Dendritic cell treated with granulocyte-macrophage colony-stimulating factor and Interleukin-4, amounts not matched to agents 40 ng/mL and 50 ng/mL, for 4 days (primary cell): ENCODE measurements around the gene GSAP.
"Not testable (repeated sequence)": the region's sequence is repeated elsewhere in the genome, so short reads cannot be mapped to it uniquely, and the experiment has no call there.

Experiments used
- H3K27ac Mint-ChIP-seq: one replicate; pipeline ENCODE4 v1.8.0; 2022; ENCODE audit warnings: mild to moderate bottlenecking, mixed read lengths
- H3K27me3 Mint-ChIP-seq: one replicate; pipeline ENCODE4 v1.8.0; 2022; ENCODE audit warnings: mild to moderate bottlenecking, mixed read lengths
- H3K36me3 Mint-ChIP-seq: one replicate; pipeline ENCODE4 v1.8.0; 2022; ENCODE audit warnings: low read depth, mixed read lengths
- H3K4me1 Mint-ChIP-seq: one replicate; pipeline ENCODE4 v1.8.0; 2022; ENCODE audit warnings: low read depth, mixed read lengths
- H3K4me3 Mint-ChIP-seq: one replicate; pipeline ENCODE4 v1.8.0; 2022; ENCODE audit warnings: mild to moderate bottlenecking, moderate library complexity, mixed read lengths
- H3K9me3 Mint-ChIP-seq: one replicate; pipeline ENCODE4 v1.8.0; 2022; ENCODE audit warnings: mixed read lengths
- intact Hi-C: fragments of 100-400 bp; cut with micrococcal nuclease; formaldehyde crosslinking; loops from one replicate; pipeline ENCODE4 v1.15.0; 2022

Gene GSAP

GRCh38 chr7:77353407-77353721, 62.8 kb downstream of the GSAP start:
- Mint-ChIP-seq H3K4me1 (peaks cover 24% of the 10 kb centered on the region), H3K27ac (no peak overlapping the region), H3K9me3 (no peaks in the 10 kb centered on the region), H3K36me3 (peaks cover 80% of the 10 kb centered on the region), H3K4me3 (no peak overlapping the region), H3K27me3 (no peaks in the 10 kb centered on the region)
- intact Hi-C loops = no loop called here

- Mint-ChIP-seq H3K4me3 (no peak overlapping the region), H3K27me3 (no peaks in the 10 kb centered on the region)
Measured at GRCh38 chr7:77352665-77353406, 63.3 kb downstream of the GSAP start.

GRCh38 chr7:77351539-77352004, 64.6 kb downstream of the GSAP start:
- Mint-ChIP-seq H3K4me1 (peaks cover 16% of the 10 kb centered on the region), H3K27me3 (no peaks in the 10 kb centered on the region), H3K36me3 (peaks cover 81% of the 10 kb centered on the region), H3K4me3 (no peak overlapping the region), H3K27ac (peak overlapping the region; percentile 80), H3K9me3 (no peaks in the 10 kb centered on the region)
- intact Hi-C loops = no loop called here

More at GRCh38 chr7:77352665-77353406, 63.3 kb downstream of the GSAP start:
- peaks cover 24% of the 10 kb centered on the region for H3K4me1 Mint-ChIP-seq
- H3K9me3 Mint-ChIP-seq = no peaks in the 10 kb centered on the region
- intact Hi-C loops = no loop called here
- no peak overlapping the region for H3K27ac Mint-ChIP-seq
- peaks cover 84% of the 10 kb centered on the region for H3K36me3 Mint-ChIP-seq

GRCh38 chr7:77349141-77349540, 67.0 kb downstream of the GSAP start:
- intact Hi-C loops = no loop called here
- Mint-ChIP-seq H3K27ac (no peak overlapping the region), H3K36me3 (peaks cover 57% of the 10 kb centered on the region), H3K27me3 (no peaks in the 10 kb centered on the region), H3K4me3 (no peak overlapping the region), H3K4me1 (peaks cover 16% of the 10 kb centered on the region), H3K9me3 (no peaks in the 10 kb centered on the region)

GRCh38 chr7:77348371-77348813, 67.8 kb downstream of the GSAP start:
- peak overlapping the region; percentile 19 for H3K27ac Mint-ChIP-seq
- no peak overlapping the region for H3K4me3 Mint-ChIP-seq
- H3K9me3 Mint-ChIP-seq = no peaks in the 10 kb centered on the region
- H3K36me3 Mint-ChIP-seq = peaks cover 49% of the 10 kb centered on the region
- no peaks in the 10 kb centered on the region for H3K27me3 Mint-ChIP-seq
- intact Hi-C loops = no loop called here
- peaks cover 16% of the 10 kb centered on the region for H3K4me1 Mint-ChIP-seq

GRCh38 chr7:77346441-77346840, 69.7 kb downstream of the GSAP start:
- no peak overlapping the region for H3K27ac Mint-ChIP-seq
- peaks cover 3% of the 10 kb centered on the region for H3K4me1 Mint-ChIP-seq
- H3K36me3 Mint-ChIP-seq = peaks cover 31% of the 10 kb centered on the region
- H3K4me3 Mint-ChIP-seq = no peak overlapping the region
- no peaks in the 10 kb centered on the region for H3K27me3 Mint-ChIP-seq
- intact Hi-C loops = no loop called here
- no peaks in the 10 kb centered on the region for H3K9me3 Mint-ChIP-seq

GRCh38 chr7:77345426-77345825, 70.7 kb downstream of the GSAP start:
- H3K27ac Mint-ChIP-seq = not testable (repeated sequence)

GRCh38 chr7:77339726-77340125, 76.4 kb downstream of the GSAP start:
- intact Hi-C loops = loop anchor here (10.0 kb wide), 1 partner anchor 145 kb away; the partner anchor contains the start of gene FGL2
- Mint-ChIP-seq H3K9me3 (no peaks in the 10 kb centered on the region), H3K27ac (peak overlapping the region; percentile 31), H3K36me3 (peaks cover 16% of the 10 kb centered on the region), H3K4me1 (peaks cover 17% of the 10 kb centered on the region), H3K4me3 (no peak overlapping the region), H3K27me3 (no peaks in the 10 kb centered on the region)

More at GRCh38 chr7:77345426-77345825, 70.7 kb downstream of the GSAP start:
- H3K27me3 Mint-ChIP-seq, H3K9me3 Mint-ChIP-seq, intact Hi-C loops, H3K4me1 Mint-ChIP-seq, H3K4me3 Mint-ChIP-seq: not testable (repeated sequence)
- H3K36me3 Mint-ChIP-seq = peaks cover 28% of the 10 kb centered on the region

GRCh38 chr7:77338883-77339629, 77.1 kb downstream of the GSAP start:
- Mint-ChIP-seq H3K36me3 (peaks cover 22% of the 10 kb centered on the region), H3K27me3 (no peaks in the 10 kb centered on the region), H3K27ac (peak overlapping the region; percentile 11), H3K9me3 (no peaks in the 10 kb centered on the region), H3K4me1 (peaks cover 17% of the 10 kb centered on the region), H3K4me3 (no peak overlapping the region)
- intact Hi-C loops = loop anchor here (10.0 kb wide), 1 partner anchor 144 kb away; the partner anchor contains the start of gene FGL2

GRCh38 chr7:77338260-77338659, 77.9 kb downstream of the GSAP start:
- Mint-ChIP-seq H3K9me3 (no peaks in the 10 kb centered on the region), H3K27me3 (no peaks in the 10 kb centered on the region), H3K4me1 (peaks cover 17% of the 10 kb centered on the region), H3K36me3 (peaks cover 30% of the 10 kb centered on the region), H3K27ac (no peak overlapping the region), H3K4me3 (no peak overlapping the region)
- intact Hi-C loops = loop anchor here (10.0 kb wide), 1 partner anchor 143 kb away; the partner anchor contains the start of gene FGL2

GRCh38 chr7:77337456-77337990, 78.6 kb downstream of the GSAP start:
- Mint-ChIP-seq H3K4me1 (peaks cover 17% of the 10 kb centered on the region), H3K4me3 (no peak overlapping the region), H3K36me3 (peaks cover 36% of the 10 kb centered on the region), H3K27ac (no peak overlapping the region), H3K27me3 (no peaks in the 10 kb centered on the region), H3K9me3 (no peaks in the 10 kb centered on the region)
- intact Hi-C loops = loop anchor here (10.0 kb wide), 1 partner anchor 143 kb away; the partner anchor contains the start of gene FGL2

GRCh38 chr7:77335581-77335980, 80.6 kb downstream of the GSAP start:
- intact Hi-C loops = loop anchor here (10.0 kb wide), 1 partner anchor 141 kb away; the partner anchor contains the start of gene FGL2
- no peaks in the 10 kb centered on the region for H3K9me3 Mint-ChIP-seq
- H3K27me3 Mint-ChIP-seq = no peaks in the 10 kb centered on the region
- H3K27ac Mint-ChIP-seq = no peak overlapping the region
- peaks cover 36% of the 10 kb centered on the region for H3K36me3 Mint-ChIP-seq
- no peak overlapping the region for H3K4me3 Mint-ChIP-seq
- peaks cover 32% of the 10 kb centered on the region for H3K4me1 Mint-ChIP-seq

GRCh38 chr7:77334039-77334438, 82.1 kb downstream of the GSAP start:
- not testable (repeated sequence) for H3K27ac Mint-ChIP-seq, H3K27me3 Mint-ChIP-seq, H3K4me3 Mint-ChIP-seq, H3K9me3 Mint-ChIP-seq
- intact Hi-C loops = loop anchor here (5.0 to 10.0 kb wide), 3 partner anchors 87 to 207 kb away; partner anchors contain the start of gene FGL2
- Mint-ChIP-seq H3K36me3 (peaks cover 44% of the 10 kb centered on the region), H3K4me1 (peaks cover 43% of the 10 kb centered on the region)
